Mesendoderm (in vitro differentiated cells): ENCODE results near the gene PROM1.

Experiments
- DNase-seq: peaks from one replicate; pipeline ENCODE4 v3.0.0; 2013
- H2AK5ac ChIP-seq: 2 replicates; pipeline ENCODE4 v1.6.1; 2013; ENCODE audit warnings: low read length, inconsistent platforms
- H2BK120ac ChIP-seq: 2 replicates; pipeline ENCODE4 v1.6.1; 2013; ENCODE audit warnings: low read depth, mild to moderate bottlenecking, low read length, moderate library complexity, mixed read lengths
- H2BK15ac ChIP-seq: replicated peaks from 2 replicates; pipeline ENCODE4 v1.6.1; 2013; ENCODE audit warnings: low read depth, mild to moderate bottlenecking, moderate library complexity
- H2BK5ac ChIP-seq: 2 replicates; pipeline ENCODE4 v1.6.1; 2013; ENCODE audit warnings: low read length, inconsistent platforms
- H3K18ac ChIP-seq: 2 replicates; pipeline ENCODE4 v1.6.1; 2013; ENCODE audit warnings: mild to moderate bottlenecking, low read length, mixed read lengths
- H3K23ac ChIP-seq: one replicate; pipeline ENCODE4 v1.6.1; 2013; ENCODE audit warnings: low read length
- H3K27ac ChIP-seq: 2 replicates; pipeline ENCODE4 v1.5.1; 2013; ENCODE audit warnings: low read depth, mild to moderate bottlenecking, inconsistent platforms, low read length, moderate library complexity
- H3K27me3 ChIP-seq: 2 replicates; pipeline ENCODE4 v1.6.1; 2013; ENCODE audit warnings: low read length, control low read depth, mild to moderate bottlenecking, inconsistent platforms; ENCODE audit not compliant: insufficient read depth, poor library complexity
- H3K36me3 ChIP-seq: 2 replicates; pipeline ENCODE4 v1.6.1; 2013; ENCODE audit warnings: low read length, inconsistent platforms; ENCODE audit not compliant: control insufficient read depth, insufficient read depth
- H3K4ac ChIP-seq: one replicate; pipeline ENCODE4 v1.6.1; 2013; ENCODE audit warnings: low read depth, mild to moderate bottlenecking, low read length, moderate library complexity
- H3K4me1 ChIP-seq: 2 replicates; pipeline ENCODE4 v1.6.1; 2013; ENCODE audit warnings: low read depth, low read length, inconsistent platforms; ENCODE audit not compliant: control insufficient read depth
- H3K4me2 ChIP-seq: 2 replicates; pipeline ENCODE4 v1.6.1; 2013; ENCODE audit warnings: low read length
- H3K4me3 ChIP-seq: 2 replicates; pipeline ENCODE4 v1.5.1; 2013; ENCODE audit warnings: mild to moderate bottlenecking, low read length
- H3K56ac ChIP-seq: one replicate; pipeline ENCODE4 v1.6.1; 2013; ENCODE audit warnings: low read length
- H3K79me1 ChIP-seq: 2 replicates; pipeline ENCODE4 v1.6.1; 2013; ENCODE audit warnings: low read length, inconsistent platforms
- H3K79me2 ChIP-seq: 2 replicates; pipeline ENCODE4 v1.6.1; 2013; ENCODE audit warnings: mild to moderate bottlenecking, low read length; ENCODE audit not compliant: control insufficient read depth, insufficient read depth
- H3K9ac ChIP-seq: 2 replicates; pipeline ENCODE4 v1.6.1; 2013; ENCODE audit warnings: low read length, inconsistent platforms
- H4K5ac ChIP-seq: one replicate; pipeline ENCODE4 v1.6.1; 2013; ENCODE audit warnings: low read length
- H4K8ac ChIP-seq: one replicate; pipeline ENCODE4 v1.6.1; 2013; ENCODE audit warnings: low read depth, mild to moderate bottlenecking, control low read depth, low read length, moderate library complexity
- WGBS: extraction: QIAGEN DNeasy Blood & Tissue Kit; methylation state at CpG from one replicate; pipeline ENCODE4 v1.1.7; 2013; ENCODE audit warnings: low lambda C conversion rate, missing lambda C conversion rate; ENCODE audit not compliant: insufficient coverage; ENCODE audit errors: extremely low coverage; 5-methylcytosine and 5-hydroxymethylcytosine counted together

PROM1 gene

GRCh38 chr4:16114546-16114945, 30.7 kb upstream of the PROM1 start:
- Histone ChIP-seq H3K79me2 (no peaks in the 10 kb centered on the region), H3K4ac (no peak overlapping the region), H3K23ac (no peak overlapping the region), H2AK5ac (no peak overlapping the region), H3K79me1 (no peaks in the 10 kb centered on the region), H3K56ac (no peak overlapping the region), H2BK5ac (no peak overlapping the region), H3K9ac (no peak overlapping the region), H4K5ac (no peak overlapping the region), H3K4me1 (no peaks in the 10 kb centered on the region), H3K27ac (no peak overlapping the region), H3K4me3 (no peak overlapping the region), H2BK15ac (no peak overlapping the region), H3K36me3 (no peaks in the 10 kb centered on the region), H3K18ac (no peak overlapping the region), H4K8ac (no peak overlapping the region), H3K4me2 (no peak overlapping the region), H2BK120ac (no peak overlapping the region), H3K27me3 (no peaks in the 10 kb centered on the region)
- no CpG with 5 or more reads among the region's 6 CpGs for WGBS
- no peak for DNase-seq

GRCh38 chr4:16113741-16114140, 29.9 kb upstream of the PROM1 start:
- H3K4me2 ChIP-seq, result no peak overlapping the region
- H3K18ac ChIP-seq, result no peak overlapping the region
- no peak overlapping the region for H3K56ac ChIP-seq
- H3K79me1 ChIP-seq, result no peaks in the 10 kb centered on the region
- no peak overlapping the region for H3K27ac ChIP-seq
- WGBS, result no CpG with 5 or more reads among the region's 3 CpGs
- no peak overlapping the region for H2BK5ac ChIP-seq
- no peaks in the 10 kb centered on the region for H3K4me1 ChIP-seq
- no peak overlapping the region for H2AK5ac ChIP-seq
- H3K4ac ChIP-seq, result no peak overlapping the region
- H2BK120ac ChIP-seq, result no peak overlapping the region
- no peak overlapping the region for H2BK15ac ChIP-seq
- H3K27me3 ChIP-seq, result no peaks in the 10 kb centered on the region
- H3K23ac ChIP-seq, result no peak overlapping the region
- DNase-seq, result no peak
- H3K36me3 ChIP-seq, result no peaks in the 10 kb centered on the region
- H3K79me2 ChIP-seq, result no peaks in the 10 kb centered on the region
- H4K5ac ChIP-seq, result no peak overlapping the region
- no peak overlapping the region for H3K9ac ChIP-seq
- H4K8ac ChIP-seq, result no peak overlapping the region
- H3K4me3 ChIP-seq, result no peak overlapping the region

GRCh38 chr4:16111533-16111932, 27.7 kb upstream of the PROM1 start:
- no peak overlapping the region for H3K23ac ChIP-seq
- no peaks in the 10 kb centered on the region for H3K79me1 ChIP-seq
- H3K36me3 ChIP-seq, result no peaks in the 10 kb centered on the region
- DNase-seq, result no peak
- H2BK15ac ChIP-seq, result no peak overlapping the region
- no peak overlapping the region for H2AK5ac ChIP-seq
- WGBS, result no CpG with 5 or more reads among the region's 5 CpGs
- H3K4me2 ChIP-seq, result no peak overlapping the region
- no peak overlapping the region for H3K4me3 ChIP-seq
- no peaks in the 10 kb centered on the region for H3K4me1 ChIP-seq
- H3K27me3 ChIP-seq, result no peaks in the 10 kb centered on the region
- no peaks in the 10 kb centered on the region for H3K79me2 ChIP-seq
- no peak overlapping the region for H4K8ac ChIP-seq
- H2BK5ac ChIP-seq, result no peak overlapping the region
- no peak overlapping the region for H3K27ac ChIP-seq
- no peak overlapping the region for H3K56ac ChIP-seq
- H3K4ac ChIP-seq, result no peak overlapping the region
- H3K9ac ChIP-seq, result no peak overlapping the region
- H4K5ac ChIP-seq, result no peak overlapping the region
- H2BK120ac ChIP-seq, result no peak overlapping the region
- H3K18ac ChIP-seq, result no peak overlapping the region

DNA sequence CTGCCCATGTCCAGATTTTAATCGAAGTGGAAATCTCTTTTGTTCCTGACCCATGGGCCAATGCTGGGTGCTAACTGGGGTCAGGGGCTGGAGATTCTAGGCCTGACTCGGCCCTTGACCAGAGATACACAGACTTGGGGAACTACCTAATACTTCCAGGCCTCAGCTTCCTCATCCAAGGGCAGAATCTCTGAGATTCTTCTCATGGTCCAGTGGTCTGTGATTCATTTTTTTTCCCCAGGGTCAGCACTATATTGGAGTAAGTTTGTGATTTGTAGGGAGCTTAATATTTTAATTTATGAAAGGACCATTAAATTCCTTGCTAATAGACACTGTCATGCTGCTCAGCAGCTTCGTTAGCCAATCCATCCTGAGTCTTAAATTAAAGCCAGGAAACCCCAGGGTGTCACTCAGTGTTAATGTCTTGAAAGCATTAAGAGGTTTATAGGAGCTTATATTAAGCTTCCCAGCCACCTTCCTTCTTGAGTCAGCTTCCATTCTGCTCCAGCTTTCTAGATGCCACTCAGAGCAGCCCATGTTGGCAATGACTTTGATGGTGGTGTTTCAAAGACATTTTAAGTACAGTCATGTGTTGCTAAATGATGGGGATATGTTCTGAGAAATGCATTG, 27.0 kb upstream of the PROM1 start:
- H3K79me1 ChIP-seq, result no peaks in the 10 kb centered on the region
- no peaks in the 10 kb centered on the region for H3K27me3 ChIP-seq
- no peak overlapping the region for H2BK120ac ChIP-seq
- no peak overlapping the region for H4K8ac ChIP-seq
- no peak overlapping the region for H3K56ac ChIP-seq
- H2AK5ac ChIP-seq, result no peak overlapping the region
- H3K27ac ChIP-seq, result no peak overlapping the region
- H3K4me2 ChIP-seq, result no peak overlapping the region
- no peak for DNase-seq
- H2BK15ac ChIP-seq, result no peak overlapping the region
- no peak overlapping the region for H3K18ac ChIP-seq
- WGBS, result no CpG with 5 or more reads among the region's 3 CpGs
- no peaks in the 10 kb centered on the region for H3K4me1 ChIP-seq
- H3K79me2 ChIP-seq, result no peaks in the 10 kb centered on the region
- H3K4me3 ChIP-seq, result no peak overlapping the region
- no peak overlapping the region for H3K4ac ChIP-seq
- H2BK5ac ChIP-seq, result no peak overlapping the region
- H4K5ac ChIP-seq, result no peak overlapping the region
- no peak overlapping the region for H3K23ac ChIP-seq
- H3K9ac ChIP-seq, result no peak overlapping the region
- no peaks in the 10 kb centered on the region for H3K36me3 ChIP-seq

DNA sequence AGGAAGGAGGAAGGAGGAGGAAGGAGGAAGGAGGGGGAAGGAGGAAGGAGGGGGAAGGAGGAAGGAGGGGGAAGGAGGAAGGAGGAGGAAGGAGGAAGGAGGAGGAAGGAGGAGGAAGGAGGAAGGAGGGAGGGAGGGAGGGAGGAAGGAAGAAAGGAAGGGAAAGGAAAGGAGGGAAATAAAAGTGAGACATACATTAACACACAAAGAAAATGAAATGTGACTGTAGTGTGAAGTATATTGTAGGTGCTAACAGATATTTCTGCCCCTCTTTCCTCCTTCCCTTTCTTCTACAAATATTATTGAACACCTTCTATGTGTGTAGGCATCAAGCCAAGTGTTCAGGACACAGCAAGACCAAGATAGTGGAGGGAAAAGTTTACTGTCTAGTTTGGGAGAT, 26.4 kb upstream of the PROM1 start:
- Histone ChIP-seq H3K4me3 (no peak overlapping the region), H3K4ac (no peak overlapping the region), H2BK5ac (no peak overlapping the region), H3K23ac (no peak overlapping the region), H4K5ac (no peak overlapping the region), H3K18ac (no peak overlapping the region), H3K56ac (no peak overlapping the region), H3K27ac (no peak overlapping the region), H4K8ac (no peak overlapping the region), H3K36me3 (no peaks in the 10 kb centered on the region), H3K4me2 (no peak overlapping the region), H3K9ac (no peak overlapping the region), H3K4me1 (no peaks in the 10 kb centered on the region), H2BK15ac (no peak overlapping the region), H2BK120ac (no peak overlapping the region), H2AK5ac (no peak overlapping the region), H3K27me3 (no peaks in the 10 kb centered on the region), H3K79me2 (no peaks in the 10 kb centered on the region), H3K79me1 (no peaks in the 10 kb centered on the region)
- DNase-seq, result no peak

DNA sequence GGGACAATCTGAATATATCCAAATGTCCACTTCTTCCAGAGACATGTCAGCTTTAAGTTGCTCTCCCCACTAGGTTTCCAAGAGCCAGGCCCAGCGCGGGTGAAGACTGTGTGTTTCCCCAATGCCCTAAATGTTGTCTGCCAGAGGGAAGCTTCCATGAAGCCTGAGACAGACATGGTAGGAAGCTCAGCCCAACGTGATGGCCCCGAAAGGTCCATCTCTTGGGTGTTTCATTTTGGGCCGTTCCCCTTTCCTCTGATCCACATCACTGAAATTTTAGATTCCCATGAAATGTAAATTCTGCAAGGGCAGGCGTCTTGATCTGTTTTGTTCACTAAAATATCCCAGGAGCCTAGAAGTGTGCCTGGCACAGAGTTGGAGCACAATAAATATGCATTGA, 25.4 kb upstream of the PROM1 start:
- Histone ChIP-seq H3K18ac (no peak overlapping the region), H3K4me1 (no peaks in the 10 kb centered on the region)

More for the DNA sequence above, 25.4 kb upstream of the PROM1 start:
- H2BK5ac ChIP-seq, result no peak overlapping the region
- DNase-seq, result no peak
- H3K27ac ChIP-seq, result no peak overlapping the region
- no peaks in the 10 kb centered on the region for H3K36me3 ChIP-seq
- no peak overlapping the region for H4K8ac ChIP-seq
- no peaks in the 10 kb centered on the region for H3K79me1 ChIP-seq
- H4K5ac ChIP-seq, result no peak overlapping the region
- no peak overlapping the region for H2AK5ac ChIP-seq
- no peak overlapping the region for H3K4ac ChIP-seq
- no peak overlapping the region for H3K9ac ChIP-seq
- H2BK120ac ChIP-seq, result no peak overlapping the region
- H3K27me3 ChIP-seq, result no peaks in the 10 kb centered on the region
- WGBS, result no CpG with 5 or more reads among the region's 6 CpGs
- H3K56ac ChIP-seq, result no peak overlapping the region
- H2BK15ac ChIP-seq, result no peak overlapping the region
- H3K23ac ChIP-seq, result no peak overlapping the region
- no peaks in the 10 kb centered on the region for H3K79me2 ChIP-seq
- no peak overlapping the region for H3K4me2 ChIP-seq
- no peak overlapping the region for H3K4me3 ChIP-seq
